ENCODE measurements around the gene SLC6A11. TPM values are rescaled to one million over a fixed set of nuclear protein-coding genes. Genes with fewer than 3 reads are reported as not detected.

The SLC6A11 gene
- total and polyA plus RNA-seq, 2 of the 8 experiments (the other 6 are each of a cell fraction or from before 2014, with no cell fraction given) = 0.78 to 1.5 TPM

GRCh38 chr3:10988001-10988665, 172.1 kb downstream of the SLC6A11 start (continued):
- TF ChIP-seq CBX5 (IDR thresholded peaks at IDR 0.05; ENCODE audit: low read depth, low read length) (no peak), RAD21 (IDR thresholded peaks at IDR 0.05 in 1 of 2, conservative IDR thresholded peaks at IDR 0.05 in 1 of 2; ENCODE audit: low read depth in 2 of 2, low read length in 2 of 2) (no peak)
- TF ChIP-seq, protein P1, sequence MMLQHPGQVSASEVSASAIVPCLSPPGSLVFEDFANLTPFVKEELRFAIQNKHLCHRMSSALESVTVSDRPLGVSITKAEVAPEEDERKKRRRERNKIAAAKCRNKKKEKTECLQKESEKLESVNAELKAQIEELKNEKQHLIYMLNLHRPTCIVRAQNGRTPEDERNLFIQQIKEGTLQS (IDR thresholded peaks at IDR 0.05; ENCODE audit: insufficient read depth, low read depth, low read length) = no peak

Data from H1 (cell line).